Stimulated activated CD4-positive, alpha-beta T cell treated with anti-CD3 and anti-CD28 coated beads, Interleukin-12 subunit alpha, Interleukin-12 subunit beta, amount 100 ng/mL, for 24 hours (primary cell): ENCODE results near the gene AREG.

Source experiments
- DNase-seq, 2 experiments: peaks; one replicate each; pipeline ENCODE4 v3.0.0-alpha.2; 2020; ENCODE audit warnings: low read depth in 2 of 2

The AREG gene

GRCh38 chr4:74433043-74433442 lies 11.9 kb upstream of the AREG start:
- no peak for DNase-seq

- no peak for DNase-seq
These were observed 11.3 kb upstream of the AREG start for GRCh38 chr4:74433541-74434172.

GRCh38 chr4:74435296-74435695 lies 9.6 kb upstream of the AREG start:
- no peak for DNase-seq

- DNase-seq = no peak
These were observed 7.1 kb upstream of the AREG start for GRCh38 chr4:74437866-74438265.

- no peak for DNase-seq
These were observed 6.3 kb upstream of the AREG start for GRCh38 chr4:74438661-74439060.

GRCh38 chr4:74439952-74440351 lies 5.0 kb upstream of the AREG start:
- no peak for DNase-seq

- no peak for DNase-seq
These were observed 4.6 kb upstream of the AREG start for GRCh38 chr4:74440356-74440755.

GRCh38 chr4:74441744-74442143 lies 3.2 kb upstream of the AREG start:
- no peak for DNase-seq

- DNase-seq = no peak
These were observed 1.4 kb downstream of the AREG start for GRCh38 chr4:74446193-74446868.

GRCh38 chr4:74446896-74447295 lies 2.0 kb downstream of the AREG start:
- DNase-seq = no peak

- DNase-seq = no peak
These were observed 2.8 kb downstream of the AREG start for GRCh38 chr4:74447636-74448233.

GRCh38 chr4:74449571-74450297 lies 4.8 kb downstream of the AREG start:
- no peak for DNase-seq

- no peak for DNase-seq
These were observed 5.4 kb downstream of the AREG start for GRCh38 chr4:74450298-74450683.

GRCh38 chr4:74451214-74451661 lies 6.3 kb downstream of the AREG start:
- DNase-seq = no peak

- no peak for DNase-seq
These were observed 8.2 kb downstream of the AREG start for GRCh38 chr4:74453037-74453635.

- DNase-seq = no peak
These were observed 9.2 kb downstream of the AREG start for GRCh38 chr4:74453829-74454742.

- no peak for DNase-seq
These were observed 10.6 kb downstream of the AREG start for GRCh38 chr4:74455361-74456055.

- DNase-seq = no peak
These were observed 11.3 kb downstream of the AREG start for GRCh38 chr4:74456056-74456744.

- no peak for DNase-seq
These were observed 12.0 kb downstream of the AREG start for GRCh38 chr4:74456849-74457395.

GRCh38 chr4:74460833-74461232 lies 15.9 kb downstream of the AREG start:
- DNase-seq = no peak
